Activated CD8-positive, alpha-beta memory T cell treated with anti-CD3 and anti-CD28 coated beads for 4 hours (primary cell): ENCODE data around the gene HIGD2A.

Source experiments
- DNase-seq, 2 donors: peaks; one replicate each; pipeline ENCODE4 v3.0.0-alpha.2; 2020; ENCODE audit warnings: low read depth in 2 of 2

HIGD2A gene

GRCh38 chr5:176369934-176370711 lies 18.4 kb upstream of the HIGD2A start:
- DNase-seq, result no peak

GRCh38 chr5:176371621-176372539 lies 16.7 kb upstream of the HIGD2A start:
- no peak for DNase-seq

DNA sequence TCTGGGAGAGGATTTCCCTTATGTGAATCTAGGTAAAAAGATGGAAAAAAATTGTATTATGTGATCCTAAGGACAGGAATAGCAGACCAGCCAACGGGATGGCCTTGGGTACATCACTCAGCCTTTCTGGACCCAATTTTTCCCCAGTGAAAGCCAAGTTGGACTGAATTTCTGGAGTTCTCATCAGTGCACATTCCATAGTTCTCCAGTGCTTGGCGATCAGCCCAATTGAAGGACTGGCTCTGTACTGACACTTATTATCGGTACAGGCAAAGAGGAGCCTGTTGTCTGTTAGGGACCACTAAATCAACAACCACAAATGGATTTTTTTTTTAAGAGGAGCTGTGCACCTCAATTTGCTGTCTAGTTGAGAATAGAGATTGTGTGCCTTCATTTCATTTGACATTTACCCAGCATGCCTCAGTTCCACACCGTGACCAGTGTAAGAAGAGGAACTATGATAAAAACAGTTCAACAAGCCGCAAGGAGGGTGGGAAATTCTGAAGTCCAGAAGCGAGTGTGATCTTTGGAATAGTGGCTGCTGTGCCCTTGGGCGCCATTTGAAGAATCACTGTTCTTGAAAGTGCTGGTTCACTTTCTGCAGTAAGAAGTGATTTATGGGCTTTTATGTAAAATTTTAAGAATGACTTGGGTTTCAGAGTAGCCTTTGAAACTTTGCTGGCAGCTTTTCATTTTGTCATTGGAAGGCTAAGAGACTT lies 15.3 kb upstream of the HIGD2A start:
- DNase-seq, result no peak

DNA sequence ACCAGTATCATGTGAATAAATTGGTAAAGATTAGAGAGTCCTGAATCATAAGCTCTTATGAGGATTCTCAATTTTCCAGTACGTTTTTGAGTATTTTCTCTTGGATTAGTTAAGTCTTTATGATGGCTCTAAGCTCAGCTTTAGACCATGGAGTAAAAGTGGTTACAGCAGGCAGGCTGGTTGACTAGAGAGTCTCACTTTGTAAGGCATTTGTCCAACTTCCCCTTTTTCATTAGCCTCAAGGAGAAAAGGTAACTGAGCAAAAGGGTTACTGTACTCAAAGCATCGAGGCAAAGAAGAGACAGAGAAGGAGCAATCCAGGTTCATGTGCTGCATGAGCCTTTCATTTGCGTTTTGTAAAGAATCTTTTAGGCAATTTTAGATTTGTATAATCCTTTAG lies 8.7 kb upstream of the HIGD2A start:
- no peak for DNase-seq

DNA sequence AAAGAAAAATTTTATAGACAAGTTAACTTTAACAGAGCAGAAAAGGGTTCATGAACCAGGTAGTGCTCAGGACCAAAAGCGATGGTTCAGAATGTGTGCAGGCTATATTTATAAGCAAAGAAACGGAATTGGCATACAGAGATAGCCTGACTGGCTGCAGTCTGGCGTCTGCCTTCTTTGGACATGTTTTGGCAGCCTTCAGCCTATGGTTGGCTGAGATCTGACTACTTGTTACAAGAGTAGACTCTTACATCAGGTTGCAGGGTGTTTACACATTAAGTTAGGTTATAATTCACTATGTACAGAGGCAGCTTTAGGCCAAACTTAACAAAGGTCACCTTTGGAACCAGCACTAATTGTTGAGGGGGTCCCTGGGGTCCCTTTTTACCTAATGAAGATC lies 7.1 kb upstream of the HIGD2A start:
- DNase-seq, result no peak

DNA sequence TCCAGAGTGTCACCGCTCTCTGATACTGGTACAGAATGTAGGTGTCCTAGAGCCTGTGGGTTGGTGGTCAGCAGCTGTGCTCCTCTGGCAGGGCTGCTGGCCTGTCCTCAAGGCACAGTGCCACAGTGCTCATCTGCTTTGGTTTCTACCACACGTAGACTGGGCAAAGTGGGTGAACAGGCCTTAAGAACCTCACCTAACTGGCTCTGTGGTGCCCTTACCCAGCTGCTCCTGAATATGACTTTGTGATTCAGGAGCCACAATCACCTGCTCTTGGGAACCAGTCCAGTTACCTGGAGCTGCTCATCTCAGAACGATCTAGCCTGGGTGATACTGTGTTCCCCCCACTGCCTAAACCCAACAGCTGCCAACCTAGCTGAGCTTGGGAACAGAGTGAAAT lies 6.6 kb upstream of the HIGD2A start:
- DNase-seq, result no peak

- no peak for DNase-seq
Measured at GRCh38 chr5:176382721-176383120, 5.8 kb upstream of the HIGD2A start.

DNA sequence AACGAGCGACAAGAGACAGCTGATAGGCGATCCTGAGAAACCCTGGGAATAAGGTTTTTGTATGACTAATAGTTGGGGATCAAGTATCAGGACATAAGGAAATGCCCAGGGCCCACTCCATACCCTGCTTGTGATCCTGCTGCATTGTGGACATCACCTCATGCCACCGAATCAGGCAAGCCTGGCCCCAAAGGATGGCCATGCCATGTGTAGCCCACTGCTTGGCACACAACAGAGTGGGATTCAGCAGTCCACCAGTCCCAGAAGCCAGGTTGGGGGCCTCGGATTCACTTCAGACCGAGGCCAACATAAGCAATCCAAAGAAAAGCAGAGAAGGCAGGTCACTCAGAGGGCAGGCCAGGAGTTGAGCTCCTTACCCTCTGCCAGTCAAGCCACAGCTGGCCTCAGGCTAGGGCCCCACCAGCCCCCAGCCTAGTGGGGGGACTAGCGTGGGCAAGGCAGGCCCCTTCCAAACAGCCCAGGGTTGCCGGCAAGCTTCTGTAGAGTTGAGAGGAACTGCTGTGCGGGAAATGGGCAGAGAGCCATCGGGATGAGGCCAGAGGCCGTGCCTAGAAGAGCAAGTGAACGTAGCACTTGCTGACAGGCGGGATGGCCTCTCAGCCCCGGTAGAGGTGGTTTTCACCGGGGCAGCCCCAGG lies 5.2 kb upstream of the HIGD2A start:
- no peak for DNase-seq

DNA sequence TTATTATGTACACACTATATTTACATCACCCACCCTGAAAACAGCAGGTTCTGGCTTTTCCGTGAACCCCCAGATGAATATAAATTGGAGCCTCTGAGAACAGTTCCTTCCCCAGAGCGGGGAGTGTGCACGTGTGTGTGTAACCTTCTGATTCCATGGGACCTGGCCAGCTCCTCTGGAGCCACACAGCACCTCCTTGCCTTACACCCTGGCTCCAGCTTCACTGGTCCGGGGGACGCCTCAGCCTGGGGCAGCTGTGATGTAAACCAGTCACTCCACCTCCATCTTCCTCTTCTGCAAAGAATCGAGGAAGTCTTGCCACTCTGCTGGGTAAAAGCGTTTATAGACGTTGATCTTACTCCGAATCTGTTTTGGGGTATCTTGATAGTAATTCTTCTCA lies 4.6 kb upstream of the HIGD2A start:
- DNase-seq, result no peak

- no peak for DNase-seq
Measured at GRCh38 chr5:176384366-176384930, 4.1 kb upstream of the HIGD2A start.

- DNase-seq, result no peak
Measured at GRCh38 chr5:176384991-176385390, 3.6 kb upstream of the HIGD2A start.

- no peak for DNase-seq
Measured at GRCh38 chr5:176386491-176386890, 2.1 kb upstream of the HIGD2A start.

GRCh38 chr5:176387384-176387925 lies 1.1 kb upstream of the HIGD2A start:
- DNase-seq, result no peak

DNA sequence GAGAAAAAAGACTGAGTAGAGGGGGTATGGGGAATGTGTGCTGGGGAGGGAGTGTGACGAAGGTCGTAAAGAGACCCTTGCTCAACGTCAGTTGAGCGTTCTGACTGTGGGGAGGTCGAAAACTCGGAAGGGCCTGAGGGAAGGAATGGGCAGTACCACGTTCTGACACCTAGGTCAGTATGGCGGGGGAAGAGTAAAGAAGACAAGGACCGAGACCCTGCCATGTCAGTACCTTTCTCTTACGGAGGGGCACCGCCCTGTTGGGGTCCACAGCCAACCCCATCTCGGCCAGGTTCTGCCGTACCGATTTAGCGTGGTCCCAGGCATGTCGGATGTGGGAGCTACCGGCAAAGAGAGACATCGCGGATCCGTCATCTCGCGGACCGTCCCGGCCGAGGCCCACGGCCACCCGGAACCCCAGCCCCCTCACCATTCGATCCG lies 528 bp upstream of the HIGD2A start:
- DNase-seq, result no peak

GRCh38 chr5:176389135-176390123 lies 878 bp downstream of the HIGD2A start:
- DNase-seq, result no peak

- no peak for DNase-seq
Measured at GRCh38 chr5:176391479-176391878, 2.9 kb downstream of the HIGD2A start.

GRCh38 chr5:176391999-176392398 lies 3.4 kb downstream of the HIGD2A start:
- DNase-seq, result no peak

GRCh38 chr5:176392526-176392925 lies 4.0 kb downstream of the HIGD2A start:
- DNase-seq, result no peak

DNA sequence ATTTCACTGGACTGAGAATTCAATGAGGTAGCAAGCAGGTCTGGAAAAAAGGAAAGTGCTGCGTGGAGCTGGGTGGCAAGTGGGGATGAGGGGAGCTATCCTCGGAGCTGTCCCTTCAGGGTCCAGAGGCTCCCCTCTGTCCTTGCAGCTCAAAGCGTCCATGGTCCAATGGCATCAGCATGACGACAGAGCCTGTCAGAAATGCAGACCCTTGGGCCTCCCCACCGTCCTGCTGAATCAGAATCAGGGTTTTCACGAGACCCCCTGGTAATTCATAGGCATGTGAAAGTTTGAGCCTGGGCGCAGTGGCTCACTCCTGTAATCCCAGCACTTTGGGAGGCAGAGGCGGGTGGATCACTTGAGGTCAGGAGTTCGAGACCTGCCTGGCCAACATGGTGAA lies 5.5 kb downstream of the HIGD2A start:
- DNase-seq, result no peak
